ENCODE measurements around the gene SORBS1. TPM values are rescaled to one million over a fixed set of nuclear protein-coding genes. Genes with fewer than 3 reads are reported as not detected.

The SORBS1 gene
- total and polyA plus RNA-seq, 9 of the 15 experiments (the other 6 are each of a cell fraction or from before 2014, with no cell fraction given), result 2.0 to 13.3 (median 6.5) TPM

DNA sequence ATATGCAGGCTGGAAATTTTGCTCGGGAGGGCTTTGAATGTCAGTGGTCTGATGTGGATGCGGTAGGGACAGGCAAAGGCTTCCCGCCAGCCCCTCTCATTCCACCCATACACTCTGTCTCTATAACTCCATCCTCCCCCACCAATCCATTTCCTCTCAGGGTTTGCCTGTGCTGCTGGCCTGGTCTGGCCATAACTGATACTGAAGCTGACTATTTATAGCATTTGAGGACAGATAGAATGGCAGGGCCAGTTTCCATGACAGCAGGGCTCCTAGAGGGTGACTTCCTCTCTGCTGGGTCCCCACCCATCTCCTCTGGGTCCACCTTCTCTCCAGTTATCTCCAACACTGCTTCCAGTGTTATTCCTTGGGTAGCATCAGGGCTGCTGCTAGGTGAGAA lies 263.8 kb downstream of the SORBS1 start (continued):
- TF ChIP-seq, protein P1, sequence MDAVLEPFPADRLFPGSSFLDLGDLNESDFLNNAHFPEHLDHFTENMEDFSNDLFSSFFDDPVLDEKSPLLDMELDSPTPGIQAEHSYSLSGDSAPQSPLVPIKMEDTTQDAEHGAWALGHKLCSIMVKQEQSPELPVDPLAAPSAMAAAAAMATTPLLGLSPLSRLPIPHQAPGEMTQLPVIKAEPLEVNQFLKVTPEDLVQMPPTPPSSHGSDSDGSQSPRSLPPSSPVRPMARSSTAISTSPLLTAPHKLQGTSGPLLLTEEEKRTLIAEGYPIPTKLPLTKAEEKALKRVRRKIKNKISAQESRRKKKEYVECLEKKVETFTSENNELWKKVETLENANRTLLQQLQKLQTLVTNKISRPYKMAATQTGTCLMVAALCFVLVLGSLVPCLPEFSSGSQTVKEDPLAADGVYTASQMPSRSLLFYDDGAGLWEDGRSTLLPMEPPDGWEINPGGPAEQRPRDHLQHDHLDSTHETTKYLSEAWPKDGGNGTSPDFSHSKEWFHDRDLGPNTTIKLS (IDR thresholded peaks at IDR 0.05; ENCODE audit: borderline replicate concordance, low read depth), result no peak
- no peak for TF ChIP-seq MED1 (CRISPR knock-in tag; IDR thresholded peaks at IDR 0.05; ENCODE audit: borderline replicate concordance)
- no peak for TF ChIP-seq ZNF239 (CRISPR knock-in tag; IDR thresholded peaks at IDR 0.05)
- TF ChIP-seq WHSC1 (IDR thresholded peaks at IDR 0.05; ENCODE audit: low read length), result no peak
- no peak for TF ChIP-seq SREBF2 (CRISPR knock-in tag; IDR thresholded peaks at IDR 0.05)
- no peak for TF ChIP-seq ZBTB7A (IDR thresholded peaks at IDR 0.05; ENCODE audit: borderline replicate concordance, control insufficient read depth, low read depth, low read length)
- TF ChIP-seq YBX1 (IDR thresholded peaks at IDR 0.05), result no peak
- peak; percentile 63 for TF ChIP-seq GATA2 (CRISPR knock-in tag; IDR thresholded peaks at IDR 0.05)
- TF ChIP-seq, protein P2, sequence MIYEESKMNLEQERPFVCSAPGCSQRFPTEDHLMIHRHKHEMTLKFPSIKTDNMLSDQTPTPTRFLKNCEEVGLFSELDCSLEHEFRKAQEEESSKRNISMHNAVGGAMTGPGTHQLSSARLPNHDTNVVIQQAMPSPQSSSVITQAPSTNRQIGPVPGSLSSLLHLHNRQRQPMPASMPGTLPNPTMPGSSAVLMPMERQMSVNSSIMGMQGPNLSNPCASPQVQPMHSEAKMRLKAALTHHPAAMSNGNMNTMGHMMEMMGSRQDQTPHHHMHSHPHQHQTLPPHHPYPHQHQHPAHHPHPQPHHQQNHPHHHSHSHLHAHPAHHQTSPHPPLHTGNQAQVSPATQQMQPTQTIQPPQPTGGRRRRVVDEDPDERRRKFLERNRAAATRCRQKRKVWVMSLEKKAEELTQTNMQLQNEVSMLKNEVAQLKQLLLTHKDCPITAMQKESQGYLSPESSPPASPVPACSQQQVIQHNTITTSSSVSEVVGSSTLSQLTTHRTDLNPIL (CRISPR knock-in tag; IDR thresholded peaks at IDR 0.05), result no peak
- no peak for TF ChIP-seq ZNF717 (CRISPR knock-in tag; IDR thresholded peaks at IDR 0.05)
- TF ChIP-seq NCOA4 (IDR thresholded peaks at IDR 0.05; ENCODE audit: partially characterized antibody), result no peak
- TF ChIP-seq ZNF764 (CRISPR knock-in tag; IDR thresholded peaks at IDR 0.05; ENCODE audit: low read depth), result no peak
- TF ChIP-seq ZFX (CRISPR knock-in tag; IDR thresholded peaks at IDR 0.05), result no peak
- TF ChIP-seq L3MBTL2 (IDR thresholded peaks at IDR 0.05), result no peak
- 0 out of 2 replicates have a peak, but pooled peaks have one; percentile 31 for TF ChIP-seq HDAC2 (IDR thresholded peaks at IDR 0.05)
- no peak for TF ChIP-seq KHSRP (IDR thresholded peaks at IDR 0.05)
- TF ChIP-seq NFXL1 (CRISPR knock-in tag; IDR thresholded peaks at IDR 0.05), result no peak
- TF ChIP-seq KDM2B (CRISPR knock-in tag; IDR thresholded peaks at IDR 0.05), result no peak
- TF ChIP-seq ZBTB26 (CRISPR knock-in tag; IDR thresholded peaks at IDR 0.05), result no peak
- no peak for TF ChIP-seq ZNF274 (IDR thresholded peaks at IDR 0.05; ENCODE audit: borderline replicate concordance, low read depth, low read length)
- no peak for TF ChIP-seq CCAR2 (IDR thresholded peaks at IDR 0.05; ENCODE audit: low read depth, low read length)
- TF ChIP-seq ZNF3 (CRISPR knock-in tag; IDR thresholded peaks at IDR 0.05), result no peak
- TF ChIP-seq E2F6 (IDR thresholded peaks at IDR 0.05; ENCODE audit: borderline replicate concordance in 1 of 2, extremely low read depth in 1 of 2, insufficient read depth in 1 of 2, insufficient read length in 1 of 2, low read depth in 1 of 2, low read length in 1 of 2, poor library complexity in 1 of 2, severe bottlenecking in 1 of 2), result no peak
- no peak for TF ChIP-seq ZNF436 (CRISPR knock-in tag; IDR thresholded peaks at IDR 0.05)
- TF ChIP-seq NCOA2 (IDR thresholded peaks at IDR 0.05; ENCODE audit: partially characterized antibody in 2 of 2), result no peak
